Ectodermal cell (in vitro differentiated cells): ENCODE data around the gene SORCS2.

Experiments
- H3K27ac ChIP-seq: 2 replicates; pipeline ENCODE4 v1.7.0; 2013; ENCODE audit warnings: mild to moderate bottlenecking, low read depth, low read length; ENCODE audit not compliant: insufficient read depth, poor library complexity, severe bottlenecking
- H3K27me3 ChIP-seq: 2 replicates; pipeline ENCODE4 v1.7.0; 2013; ENCODE audit warnings: mild to moderate bottlenecking, low read length; ENCODE audit not compliant: insufficient read depth, control insufficient read depth, poor library complexity, severe bottlenecking
- H3K36me3 ChIP-seq: one replicate; pipeline ENCODE4 v1.7.0; 2013; ENCODE audit warnings: low read length; ENCODE audit not compliant: control insufficient read depth, insufficient read depth
- H3K4me1 ChIP-seq: one replicate; pipeline ENCODE4 v1.7.0; 2013; ENCODE audit warnings: low read length; ENCODE audit not compliant: control insufficient read depth, insufficient read depth
- H3K4me3 ChIP-seq: 2 replicates; pipeline ENCODE4 v1.7.0; 2013; ENCODE audit warnings: low read depth, low read length, control low read depth; ENCODE audit not compliant: insufficient read depth
- H3K9me3 ChIP-seq: 2 replicates; pipeline ENCODE4 v1.7.0; 2013; ENCODE audit warnings: mild to moderate bottlenecking, low read length, moderate library complexity; ENCODE audit not compliant: control insufficient read depth
- WGBS, 2 experiments: methylation state at CpG; one replicate each; pipeline ENCODE4 v1.1.7; 2013; ENCODE audit warnings: missing lambda C conversion rate in 2 of 2; 5-methylcytosine and 5-hydroxymethylcytosine counted together

The SORCS2 gene

GRCh38 chr4:7713757-7714156 lies 521.4 kb downstream of the SORCS2 start:
- Histone ChIP-seq H3K27ac (no peak overlapping the region), H3K9me3 (no peaks in the 10 kb centered on the region), H3K27me3 (peaks cover 4% of the 10 kb centered on the region), H3K4me1 (peaks cover 22% of the 10 kb centered on the region), H3K36me3 (no peaks in the 10 kb centered on the region), H3K4me3 (no peak overlapping the region)
- 88 to 92% methylated on average over 7 of the region's 7 CpGs for WGBS, 2 experiments

- no peak overlapping the region for H3K4me3 ChIP-seq
- peaks cover 18% of the 10 kb centered on the region for H3K4me1 ChIP-seq
- no peaks in the 10 kb centered on the region for H3K9me3 ChIP-seq
- no peaks in the 10 kb centered on the region for H3K36me3 ChIP-seq
- no peak overlapping the region for H3K27ac ChIP-seq
- peaks cover 8% of the 10 kb centered on the region for H3K27me3 ChIP-seq
- 94 to 95% methylated on average over 20 of the region's 20 CpGs for WGBS, 2 experiments
Measured at GRCh38 chr4:7714176-7714575, 521.8 kb downstream of the SORCS2 start.

GRCh38 chr4:7714738-7715137 lies 522.4 kb downstream of the SORCS2 start:
- no peak overlapping the region for H3K27ac ChIP-seq
- H3K27me3 ChIP-seq: peaks cover 14% of the 10 kb centered on the region
- H3K4me3 ChIP-seq: no peak overlapping the region
- H3K36me3 ChIP-seq: no peaks in the 10 kb centered on the region
- no peaks in the 10 kb centered on the region for H3K9me3 ChIP-seq
- H3K4me1 ChIP-seq: peaks cover 14% of the 10 kb centered on the region
- 100% methylated on average over 1 of the region's 1 CpG for WGBS, 2 experiments

- no peak overlapping the region for H3K4me3 ChIP-seq
- WGBS, 2 experiments: 91 to 93% methylated on average over 11 of the region's 11 CpGs
- peaks cover 19% of the 10 kb centered on the region for H3K27me3 ChIP-seq
- no peak overlapping the region for H3K27ac ChIP-seq
- no peaks in the 10 kb centered on the region for H3K36me3 ChIP-seq
- H3K4me1 ChIP-seq: peaks cover 10% of the 10 kb centered on the region
- no peaks in the 10 kb centered on the region for H3K9me3 ChIP-seq
Measured at GRCh38 chr4:7715271-7716009, 523.1 kb downstream of the SORCS2 start.

- Histone ChIP-seq H3K27ac (no peak overlapping the region), H3K4me1 (peaks cover 6% of the 10 kb centered on the region), H3K36me3 (no peaks in the 10 kb centered on the region), H3K27me3 (peaks cover 19% of the 10 kb centered on the region), H3K4me3 (no peak overlapping the region), H3K9me3 (no peaks in the 10 kb centered on the region)
- WGBS, 2 experiments: 80 to 84% methylated on average over 6 of the region's 6 CpGs
Measured at GRCh38 chr4:7716010-7716721, 523.8 kb downstream of the SORCS2 start.

- Histone ChIP-seq H3K9me3 (no peaks in the 10 kb centered on the region), H3K4me3 (no peak overlapping the region), H3K36me3 (no peaks in the 10 kb centered on the region), H3K27me3 (peaks cover 19% of the 10 kb centered on the region), H3K4me1 (peaks cover 6% of the 10 kb centered on the region), H3K27ac (no peak overlapping the region)
- WGBS, 2 experiments: 91 to 97% methylated on average over 11 of the region's 11 CpGs
Measured at GRCh38 chr4:7717161-7717560, 524.8 kb downstream of the SORCS2 start.

- Histone ChIP-seq H3K27ac (no peak overlapping the region), H3K4me1 (peaks cover 6% of the 10 kb centered on the region), H3K9me3 (no peaks in the 10 kb centered on the region), H3K36me3 (no peaks in the 10 kb centered on the region), H3K4me3 (no peak overlapping the region), H3K27me3 (peaks cover 19% of the 10 kb centered on the region)
- WGBS, 2 experiments: 58% methylated on average over 24 of the region's 24 CpGs
Measured at GRCh38 chr4:7717946-7718490, 525.7 kb downstream of the SORCS2 start.

- WGBS, 2 experiments: 32 to 33% methylated on average over 33 of the region's 33 CpGs
- peaks cover 19% of the 10 kb centered on the region for H3K27me3 ChIP-seq
- no peak overlapping the region for H3K27ac ChIP-seq
- H3K9me3 ChIP-seq: no peaks in the 10 kb centered on the region
- peaks cover 6% of the 10 kb centered on the region for H3K4me1 ChIP-seq
- H3K36me3 ChIP-seq: no peaks in the 10 kb centered on the region
- no peak overlapping the region for H3K4me3 ChIP-seq
Measured at GRCh38 chr4:7719354-7720174, 527.2 kb downstream of the SORCS2 start.

- H3K4me3 ChIP-seq: no peak overlapping the region
- 83 to 84% methylated on average over 13 of the region's 13 CpGs for WGBS, 2 experiments
- H3K27ac ChIP-seq: no peak overlapping the region
- no peaks in the 10 kb centered on the region for H3K9me3 ChIP-seq
- no peaks in the 10 kb centered on the region for H3K36me3 ChIP-seq
- H3K4me1 ChIP-seq: peaks cover 6% of the 10 kb centered on the region
- peaks cover 19% of the 10 kb centered on the region for H3K27me3 ChIP-seq
Measured at GRCh38 chr4:7721984-7722551, 529.7 kb downstream of the SORCS2 start.
